Islet of Langerhans (tissue), 1 donor: ENCODE results near the gene ALB.

Experiments used
- FAIRE-seq: peaks from one replicate; lab custom pipeline; 2011; peaks lifted over from hg19 to GRCh38; lab: Jason Lieb, UNC

ALB gene

DNA sequence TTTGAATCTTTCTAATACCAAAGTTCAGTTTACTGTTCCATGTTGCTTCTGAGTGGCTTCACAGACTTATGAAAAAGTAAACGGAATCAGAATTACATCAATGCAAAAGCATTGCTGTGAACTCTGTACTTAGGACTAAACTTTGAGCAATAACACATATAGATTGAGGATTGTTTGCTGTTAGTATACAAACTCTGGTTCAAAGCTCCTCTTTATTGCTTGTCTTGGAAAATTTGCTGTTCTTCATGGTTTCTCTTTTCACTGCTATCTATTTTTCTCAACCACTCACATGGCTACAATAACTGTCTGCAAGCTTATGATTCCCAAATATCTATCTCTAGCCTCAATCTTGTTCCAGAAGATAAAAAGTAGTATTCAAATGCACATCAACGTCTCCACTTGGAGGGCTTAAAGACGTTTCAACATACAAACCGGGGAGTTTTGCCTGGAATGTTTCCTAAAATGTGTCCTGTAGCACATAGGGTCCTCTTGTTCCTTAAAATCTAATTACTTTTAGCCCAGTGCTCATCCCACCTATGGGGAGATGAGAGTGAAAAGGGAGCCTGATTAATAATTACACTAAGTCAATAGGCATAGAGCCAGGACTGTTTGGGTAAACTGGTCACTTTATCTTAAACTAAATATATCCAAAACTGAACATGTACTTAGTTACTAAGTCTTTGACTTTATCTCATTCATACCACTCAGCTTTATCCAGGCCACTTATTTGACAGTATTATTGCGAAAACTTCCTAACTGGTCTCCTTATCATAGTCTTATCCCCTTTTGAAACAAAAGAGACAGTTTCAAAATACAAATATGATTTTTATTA is 28.3 kb downstream of the ALB start:
- no peak for FAIRE-seq

DNA sequence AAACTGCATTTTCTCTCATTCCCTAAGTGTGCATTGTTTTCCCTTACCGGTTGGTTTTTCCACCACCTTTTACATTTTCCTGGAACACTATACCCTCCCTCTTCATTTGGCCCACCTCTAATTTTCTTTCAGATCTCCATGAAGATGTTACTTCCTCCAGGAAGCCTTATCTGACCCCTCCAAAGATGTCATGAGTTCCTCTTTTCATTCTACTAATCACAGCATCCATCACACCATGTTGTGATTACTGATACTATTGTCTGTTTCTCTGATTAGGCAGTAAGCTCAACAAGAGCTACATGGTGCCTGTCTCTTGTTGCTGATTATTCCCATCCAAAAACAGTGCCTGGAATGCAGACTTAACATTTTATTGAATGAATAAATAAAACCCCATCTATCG is 29.1 kb downstream of the ALB start:
- no peak for FAIRE-seq

DNA sequence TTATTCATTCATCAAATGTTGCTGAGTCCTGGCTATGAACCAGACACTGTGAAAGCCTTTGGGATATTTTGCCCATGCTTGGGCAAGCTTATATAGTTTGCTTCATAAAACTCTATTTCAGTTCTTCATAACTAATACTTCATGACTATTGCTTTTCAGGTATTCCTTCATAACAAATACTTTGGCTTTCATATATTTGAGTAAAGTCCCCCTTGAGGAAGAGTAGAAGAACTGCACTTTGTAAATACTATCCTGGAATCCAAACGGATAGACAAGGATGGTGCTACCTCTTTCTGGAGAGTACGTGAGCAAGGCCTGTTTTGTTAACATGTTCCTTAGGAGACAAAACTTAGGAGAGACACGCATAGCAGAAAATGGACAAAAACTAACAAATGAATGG is 30.2 kb downstream of the ALB start:
- FAIRE-seq, result no peak

DNA sequence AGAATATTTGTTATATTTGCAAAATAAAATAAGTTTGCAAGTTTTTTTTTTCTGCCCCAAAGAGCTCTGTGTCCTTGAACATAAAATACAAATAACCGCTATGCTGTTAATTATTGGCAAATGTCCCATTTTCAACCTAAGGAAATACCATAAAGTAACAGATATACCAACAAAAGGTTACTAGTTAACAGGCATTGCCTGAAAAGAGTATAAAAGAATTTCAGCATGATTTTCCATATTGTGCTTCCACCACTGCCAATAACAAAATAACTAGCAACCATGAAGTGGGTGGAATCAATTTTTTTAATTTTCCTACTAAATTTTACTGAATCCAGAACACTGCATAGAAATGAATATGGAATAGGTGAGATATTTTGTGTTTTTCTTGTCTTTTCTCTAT is 31.9 kb downstream of the ALB start, which contains the start of gene AFP:
Gene AFP (plus strand): TSS at position 238 of the 400 bp plus-strand sequence. CDS start 42 bp downstream, at position 280.
- FAIRE-seq, result no peak

DNA sequence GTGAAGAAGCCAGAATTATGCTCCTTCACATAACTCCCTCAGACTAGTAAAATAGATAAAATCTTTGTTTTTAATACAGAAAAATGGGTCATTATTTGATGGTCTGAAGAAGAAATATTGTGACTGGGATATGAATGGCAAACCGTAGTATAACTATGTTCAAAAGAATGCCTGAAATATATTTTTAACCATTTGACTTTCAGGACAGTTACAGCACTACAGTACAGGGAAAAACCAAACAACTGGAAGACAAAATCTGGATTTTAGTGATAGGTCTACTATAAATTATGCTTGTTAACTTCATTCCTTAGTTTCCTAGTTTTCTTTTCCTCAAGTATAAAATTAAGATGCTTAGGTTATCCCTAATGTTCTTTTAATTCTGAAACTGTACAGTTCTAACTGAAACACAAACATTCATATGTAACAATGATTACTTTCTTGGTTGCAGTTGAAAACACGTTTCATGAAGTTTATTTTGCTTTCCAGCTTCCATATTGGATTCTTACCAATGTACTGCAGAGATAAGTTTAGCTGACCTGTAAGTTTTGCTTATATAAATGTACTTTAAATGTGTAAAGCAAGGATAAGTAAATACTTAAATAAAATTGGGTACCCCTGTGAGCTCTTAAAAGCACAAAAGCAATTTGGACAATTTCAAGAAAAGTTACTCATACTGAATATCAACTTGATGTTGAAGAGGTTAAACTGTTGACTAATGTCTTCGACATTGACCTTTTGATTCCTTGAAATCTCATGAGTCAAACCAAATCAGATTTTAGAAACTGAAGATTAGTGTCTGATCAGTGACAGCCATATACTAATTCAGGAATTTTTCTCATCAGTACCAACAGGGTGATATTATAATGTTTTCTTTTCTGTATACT is 32.8 kb downstream of the ALB start:
- peak; percentile 33 for FAIRE-seq

DNA sequence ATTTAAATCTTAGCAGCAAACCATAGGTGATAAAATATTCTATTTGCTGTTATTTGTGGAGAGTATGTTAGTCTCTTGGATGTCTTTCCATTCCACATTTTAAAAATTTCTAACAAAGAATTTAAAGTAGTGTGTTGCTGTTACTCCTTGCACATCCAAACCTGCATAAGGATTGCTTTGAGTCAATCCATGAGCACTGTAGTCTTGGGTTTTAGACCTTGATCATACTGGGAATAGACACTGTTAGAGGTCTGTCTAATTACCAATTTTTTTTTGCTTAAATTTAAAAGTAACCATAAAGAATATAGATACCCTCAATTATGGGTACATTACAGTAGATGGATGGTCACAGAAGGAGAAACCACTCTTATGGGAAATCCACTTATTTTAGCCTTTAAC is 33.5 kb downstream of the ALB start:
- no peak for FAIRE-seq

DNA sequence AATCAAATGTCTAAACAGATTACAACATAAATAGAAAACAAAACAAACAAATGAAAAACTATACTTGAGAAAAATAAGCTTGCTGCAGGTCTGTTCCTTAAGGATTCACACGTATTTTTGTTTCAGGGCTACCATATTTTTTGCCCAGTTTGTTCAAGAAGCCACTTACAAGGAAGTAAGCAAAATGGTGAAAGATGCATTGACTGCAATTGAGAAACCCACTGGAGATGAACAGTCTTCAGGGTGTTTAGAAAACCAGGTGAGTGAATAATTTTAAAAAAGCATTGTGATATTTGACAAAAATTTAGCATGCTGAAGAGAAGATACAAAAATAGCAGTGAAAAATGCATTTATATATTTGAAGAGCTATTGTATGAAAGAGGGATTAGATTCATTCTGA is 34.0 kb downstream of the ALB start:
- FAIRE-seq, result no peak

DNA sequence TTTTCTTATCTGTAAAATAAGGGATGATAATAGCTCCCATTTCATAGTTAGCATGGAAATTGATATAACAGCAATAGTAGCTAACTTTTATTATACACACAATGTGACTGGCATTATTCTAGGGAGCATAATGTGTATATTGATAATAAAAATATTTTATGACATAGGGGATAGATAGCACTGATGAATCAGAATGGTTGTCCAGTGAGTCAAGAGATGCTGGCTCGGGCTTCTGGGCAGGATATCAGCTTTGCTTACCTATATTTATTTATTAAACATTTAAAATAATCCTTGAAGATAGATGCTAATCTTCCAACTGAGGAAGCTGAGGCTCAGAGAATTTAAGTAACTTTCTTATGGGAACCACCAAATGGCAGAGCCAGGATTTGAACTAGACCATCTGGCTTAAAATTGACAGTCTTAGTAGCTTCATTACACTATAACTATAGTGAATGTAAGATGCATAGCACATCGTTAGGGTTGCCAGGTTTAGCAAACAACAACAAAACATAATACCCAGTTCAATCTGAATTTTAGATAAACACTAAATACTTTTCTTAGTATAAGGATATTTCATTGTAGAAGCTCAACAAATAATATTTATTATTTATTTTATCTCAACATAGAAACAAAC is 34.6 kb downstream of the ALB start:
- FAIRE-seq, result no peak

DNA sequence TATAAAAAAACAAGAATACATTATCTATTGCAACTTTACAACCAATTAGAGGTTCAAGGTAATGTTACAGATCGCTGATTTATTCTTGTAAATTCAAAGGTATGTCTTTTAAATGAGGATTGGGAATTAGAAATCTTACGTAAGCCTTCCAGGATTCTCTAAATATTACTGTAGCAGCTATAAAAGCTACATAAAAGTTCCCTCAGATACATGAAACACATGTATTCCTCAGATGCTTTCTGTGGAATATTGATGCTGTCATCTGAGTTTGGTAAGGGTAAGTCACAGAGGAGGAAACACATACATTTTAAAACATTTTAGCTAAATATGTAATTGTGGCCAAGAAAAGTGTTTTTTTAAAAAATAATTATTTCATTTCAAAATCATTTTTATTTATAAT is 35.4 kb downstream of the ALB start:
- FAIRE-seq, result no peak

DNA sequence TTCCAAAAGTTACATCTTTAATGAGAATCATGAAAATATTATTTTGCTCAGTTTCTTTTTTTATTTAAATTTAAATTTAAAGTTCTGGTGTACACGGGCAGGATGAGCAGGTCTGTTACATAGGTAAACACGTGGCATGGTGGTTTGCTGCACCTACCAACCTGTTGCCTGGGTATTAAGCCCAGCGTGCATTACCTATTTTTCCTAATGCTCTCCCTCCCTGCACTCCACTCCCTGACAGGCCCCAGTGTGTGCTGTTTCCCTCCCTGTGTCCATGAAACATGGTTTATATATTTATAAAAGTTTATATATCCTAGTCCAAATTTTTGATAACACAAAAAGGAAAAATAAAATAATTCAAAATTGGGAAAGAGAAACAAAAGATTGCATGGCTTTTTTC is 35.9 kb downstream of the ALB start:
- FAIRE-seq, result no peak

DNA sequence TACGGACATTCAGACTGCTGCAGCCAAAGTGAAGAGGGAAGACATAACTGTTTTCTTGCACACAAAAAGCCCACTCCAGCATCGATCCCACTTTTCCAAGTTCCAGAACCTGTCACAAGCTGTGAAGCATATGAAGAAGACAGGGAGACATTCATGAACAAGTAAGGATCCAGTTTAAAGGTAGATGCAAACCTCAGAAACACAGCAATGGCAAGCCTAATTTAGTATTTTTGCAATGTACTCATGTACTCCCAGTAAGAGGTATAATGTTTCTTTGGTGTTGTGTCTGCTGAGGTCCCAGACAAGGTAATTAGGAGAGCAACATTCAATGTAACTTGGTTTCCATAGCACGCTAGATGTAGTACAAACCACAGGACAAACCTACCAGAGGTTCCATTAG is 36.6 kb downstream of the ALB start:
- FAIRE-seq, result no peak

DNA sequence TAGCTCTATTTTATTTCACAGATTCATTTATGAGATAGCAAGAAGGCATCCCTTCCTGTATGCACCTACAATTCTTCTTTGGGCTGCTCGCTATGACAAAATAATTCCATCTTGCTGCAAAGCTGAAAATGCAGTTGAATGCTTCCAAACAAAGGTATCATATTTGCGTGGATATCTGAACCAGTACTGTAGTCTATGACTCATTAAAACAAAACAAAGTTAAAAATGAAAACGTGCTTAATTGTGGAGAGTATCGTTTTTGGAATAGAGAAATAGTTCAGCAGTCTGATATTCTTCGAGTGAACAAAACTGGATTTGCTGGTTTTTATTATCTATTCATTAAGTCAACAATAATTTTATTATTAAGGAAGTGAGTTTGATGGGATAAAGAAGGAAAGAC is 38.2 kb downstream of the ALB start:
- no peak for FAIRE-seq

DNA sequence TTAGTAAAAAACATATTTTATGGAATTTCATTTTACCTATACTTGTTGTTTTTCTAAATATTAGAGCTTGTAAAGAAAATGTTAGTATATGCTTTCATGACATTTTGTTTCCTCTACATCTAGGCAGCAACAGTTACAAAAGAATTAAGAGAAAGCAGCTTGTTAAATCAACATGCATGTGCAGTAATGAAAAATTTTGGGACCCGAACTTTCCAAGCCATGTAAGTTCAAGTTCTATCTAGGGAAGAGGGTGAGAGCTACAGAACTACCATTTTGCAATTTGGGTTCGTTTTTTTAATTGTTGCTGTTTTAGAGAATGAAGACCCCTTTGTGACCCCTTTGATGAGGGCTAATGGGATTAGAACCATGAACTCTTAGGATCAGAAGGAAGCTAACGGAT is 39.1 kb downstream of the ALB start:
- FAIRE-seq, result no peak

DNA sequence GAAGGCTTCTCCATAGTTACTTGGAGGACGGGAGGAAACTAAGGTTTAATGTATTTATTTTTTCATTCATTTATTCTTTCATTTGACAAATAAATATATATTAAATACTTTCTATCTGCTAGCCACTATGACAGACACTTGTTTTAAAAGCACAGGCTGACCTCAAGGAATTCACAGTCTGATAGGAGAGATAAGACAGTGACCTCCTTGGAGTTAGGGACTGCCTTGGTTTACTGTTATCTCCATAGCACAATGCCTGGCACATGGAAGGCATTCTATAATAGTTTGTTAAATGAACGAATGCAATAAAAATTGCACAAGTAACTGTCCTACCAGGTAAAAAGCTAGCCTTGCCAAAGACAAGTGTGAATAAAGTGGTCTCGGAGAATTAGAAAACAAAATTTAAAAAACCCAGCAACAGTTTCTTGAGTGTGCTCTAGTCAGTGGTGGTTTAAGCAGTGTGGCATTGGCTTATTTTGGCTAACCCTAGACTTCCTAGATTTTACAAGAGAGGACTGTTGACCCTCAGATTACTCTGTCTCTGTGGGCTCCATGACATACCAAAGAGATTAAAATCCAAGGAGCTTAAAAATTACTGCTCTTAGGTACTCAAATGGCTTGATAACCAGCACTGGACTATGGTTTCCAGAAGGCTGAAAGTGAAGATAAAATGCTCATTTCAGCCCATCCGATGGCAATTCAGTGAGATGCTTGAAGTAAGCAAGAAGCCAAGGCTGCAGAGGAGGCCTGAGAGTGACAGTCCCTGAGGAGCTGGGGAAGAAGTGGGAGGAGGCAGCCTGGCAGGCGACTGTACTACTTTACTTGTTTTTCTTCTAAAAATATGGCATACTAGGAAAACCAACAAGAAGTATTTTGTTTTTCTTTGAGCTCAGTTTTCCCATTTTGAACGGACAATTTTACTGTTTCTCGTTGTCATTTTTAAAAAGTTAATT is 41.6 kb downstream of the ALB start:
- no peak for FAIRE-seq

DNA sequence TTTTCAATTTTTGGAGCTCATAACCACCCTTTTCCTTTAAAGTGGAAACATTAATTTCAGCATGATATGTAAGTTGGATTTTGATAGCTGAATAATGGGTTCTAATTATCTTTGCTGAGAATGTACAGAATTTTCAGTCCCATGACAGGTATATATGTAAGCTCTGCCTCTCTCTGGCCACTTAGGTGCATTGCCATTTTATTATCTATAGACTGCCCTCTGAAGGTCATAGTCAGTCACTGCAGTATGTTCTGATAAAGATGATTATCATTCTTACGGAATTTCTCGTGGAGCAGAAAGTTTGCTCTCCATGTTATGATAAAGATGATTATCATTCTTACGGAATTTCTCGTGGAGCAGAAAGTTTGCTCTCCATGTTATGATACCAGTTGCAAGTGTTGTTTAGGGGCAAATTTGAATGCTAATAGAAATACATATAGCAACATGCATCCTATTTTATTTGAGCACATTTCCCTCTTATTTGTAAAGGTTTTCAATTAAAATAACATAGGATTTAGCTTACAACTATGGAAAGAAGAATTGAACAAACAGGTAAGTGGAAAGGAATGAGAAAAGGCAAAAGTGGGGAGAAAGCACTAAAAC is 42.4 kb downstream of the ALB start:
- peak; percentile 98 for FAIRE-seq

DNA sequence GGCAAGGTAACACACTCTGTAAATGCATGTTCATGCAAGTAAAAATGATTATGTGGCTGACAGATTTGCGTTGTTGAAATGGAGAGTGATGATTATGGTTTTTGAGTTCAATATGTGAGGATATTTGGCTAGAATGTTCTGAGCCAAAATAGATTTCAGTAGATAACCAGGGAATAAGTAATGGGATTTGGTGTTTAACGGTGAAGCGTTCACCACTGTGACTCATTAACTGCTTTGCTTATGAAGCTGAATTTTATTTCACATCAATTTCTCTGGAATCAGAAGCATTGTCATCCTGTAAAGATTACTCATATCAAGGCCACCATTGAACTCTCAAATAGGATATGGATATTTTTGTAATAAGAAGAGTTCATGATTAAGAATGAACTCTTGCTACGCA is 43.6 kb downstream of the ALB start:
- no peak for FAIRE-seq

DNA sequence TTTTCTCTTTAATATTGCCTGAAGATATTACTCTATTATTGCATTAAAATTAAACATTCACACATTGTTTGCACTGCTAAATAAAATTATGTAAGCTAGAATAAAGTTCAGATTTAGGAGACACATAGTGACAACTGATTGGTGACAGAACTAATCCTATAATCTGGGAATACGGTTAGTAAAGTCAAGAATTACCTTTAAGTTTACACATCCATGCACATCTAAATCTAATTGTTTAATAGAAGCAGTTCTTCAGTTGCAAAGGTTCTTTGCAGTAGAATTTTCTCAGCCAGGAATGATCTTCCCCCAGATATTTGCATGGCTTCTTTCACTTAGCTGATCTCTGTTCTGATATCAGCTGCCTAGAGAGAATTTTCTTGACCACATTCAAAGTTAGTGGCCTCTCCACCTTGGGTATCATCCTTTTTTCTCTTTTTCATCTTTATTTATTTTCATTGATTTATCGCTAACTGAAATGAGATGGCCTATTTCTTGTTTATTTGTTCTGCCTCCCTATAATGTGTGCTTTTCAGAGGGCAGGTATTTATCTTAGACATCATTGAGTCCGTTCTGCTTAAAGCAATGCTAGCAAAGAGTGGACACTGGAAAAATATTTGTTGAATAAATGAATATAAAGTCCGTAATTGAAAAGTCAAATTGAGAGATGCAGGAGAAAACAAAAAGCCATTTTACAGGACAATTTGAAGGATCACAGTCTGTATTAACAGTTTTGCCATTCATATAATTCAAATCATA is 44.5 kb downstream of the ALB start:
- FAIRE-seq, result peak; percentile 91

DNA sequence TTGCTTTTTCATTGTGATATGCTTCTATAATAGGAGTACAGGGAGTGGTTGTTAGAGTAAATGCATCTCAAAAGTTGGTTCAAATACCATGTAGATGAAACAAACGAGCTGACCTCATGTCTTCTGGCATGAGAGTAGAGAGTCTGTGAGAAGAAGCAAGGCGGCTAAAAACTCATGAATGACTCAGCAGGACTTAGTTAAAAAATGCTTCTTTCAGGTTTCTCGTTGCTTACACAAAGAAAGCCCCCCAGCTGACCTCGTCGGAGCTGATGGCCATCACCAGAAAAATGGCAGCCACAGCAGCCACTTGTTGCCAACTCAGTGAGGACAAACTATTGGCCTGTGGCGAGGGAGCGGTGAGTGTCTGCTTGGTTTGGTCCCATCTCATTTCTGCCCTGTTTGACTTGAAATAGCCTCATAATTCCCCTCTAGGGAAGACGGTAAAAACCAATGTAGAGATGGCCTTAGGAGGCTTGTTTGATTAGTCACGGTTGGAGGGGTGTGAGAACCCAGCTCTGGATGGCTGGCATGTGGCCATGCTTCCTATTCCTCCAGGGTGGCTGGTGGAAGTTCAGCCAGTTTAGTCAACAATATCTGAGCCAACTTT is 46.4 kb downstream of the ALB start:
- FAIRE-seq, result no peak

DNA sequence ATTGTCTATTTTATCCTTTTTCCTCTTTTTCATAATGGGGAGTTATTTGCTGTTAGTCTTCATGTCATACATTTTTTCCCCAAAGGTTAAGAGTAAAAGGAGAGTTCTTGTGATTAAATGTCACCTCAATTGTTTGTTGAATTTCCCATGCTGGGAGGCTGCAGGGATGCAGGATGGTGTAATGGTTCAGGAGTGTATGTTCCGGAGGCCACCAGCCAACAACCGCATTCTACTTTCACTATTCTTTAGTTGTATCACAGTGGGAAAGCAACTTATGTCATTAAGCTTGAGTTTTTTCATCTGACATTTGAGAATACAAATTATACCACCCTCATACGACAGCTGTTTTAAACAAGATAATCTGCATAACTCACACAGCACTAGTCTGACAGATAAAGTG is 47.3 kb downstream of the ALB start:
- FAIRE-seq, result no peak
